ENCODE results near the gene HBE1. TPM values are rescaled to one million over a fixed set of nuclear protein-coding genes. Genes with fewer than 3 reads are reported as not detected.
"Not testable (repeated sequence)": the region's sequence is repeated elsewhere in the genome, so short reads cannot be mapped to it uniquely, and the experiment has no call there.

The HBE1 gene
- not detected for total RNA-seq

GRCh38 chr11:5269715-5270147 is at the start of gene HBE1:
Gene HBE1 (minus strand): TSS chr11:5269945. CDS start chr11:5269890, 55 bp downstream.
- POLR2A ChIA-PET: no interaction called here
- no peak for DNase-seq
- Mint-ChIP-seq H3K9me3 (no peaks in the 10 kb centered on the region), H3K27me3 (peaks cover 10% of the 10 kb centered on the region), H3K36me3 (ENCODE audit: low read depth) (no peaks in the 10 kb centered on the region), H3K4me3 (no peak within 1 kb of the TSS), H3K4me1 (no peaks in the 10 kb centered on the region), H3K27ac (no peak within 1 kb of the TSS)
- CTCF ChIA-PET: no interaction called here

- Mint-ChIP-seq H3K27me3 (no peaks in the 10 kb centered on the region), H3K27ac (no peak overlapping the region), H3K4me1 (no peaks in the 10 kb centered on the region), H3K4me3 (no peak overlapping the region), H3K9me3 (no peaks in the 10 kb centered on the region), H3K36me3 (ENCODE audit: low read depth) (no peaks in the 10 kb centered on the region)
- ChIA-PET CTCF (no interaction called here), POLR2A (no interaction called here)
- DNase-seq: no peak
Measured at GRCh38 chr11:5317292-5317691, 47.5 kb upstream of the HBE1 start.

DNA sequence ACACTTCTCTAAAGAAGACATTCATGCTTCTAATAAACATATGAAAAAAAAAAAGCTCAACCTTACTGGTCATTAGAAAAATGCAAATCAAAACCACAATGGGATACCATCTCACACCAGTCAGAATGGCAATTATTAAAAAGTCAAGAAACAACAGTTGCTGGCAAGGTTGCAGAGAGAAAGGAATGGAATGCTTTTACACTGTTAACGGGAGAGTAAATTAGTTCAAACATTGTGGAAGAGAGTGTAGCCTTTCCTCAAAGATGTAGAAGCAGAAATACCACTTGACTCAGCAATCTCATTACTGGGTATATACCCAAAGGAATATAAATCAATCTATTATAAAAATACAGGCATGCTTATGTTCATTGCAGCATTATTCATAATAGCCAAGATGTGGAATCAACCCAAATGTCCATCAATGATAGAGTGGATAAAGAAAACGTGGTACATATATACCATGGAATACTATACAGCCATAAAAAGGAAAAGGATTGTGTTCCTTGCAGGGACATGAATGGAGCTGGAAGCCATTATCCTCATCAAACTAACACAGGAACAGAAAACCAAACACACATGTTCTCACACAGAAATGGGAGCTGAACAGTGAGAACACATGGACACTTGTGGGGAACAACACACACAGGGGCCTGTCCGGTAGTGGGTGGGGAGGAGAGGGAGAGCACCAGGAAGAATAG is 43.7 kb upstream of the HBE1 start:
- POLR2A ChIA-PET; H3K9me3 Mint-ChIP-seq; H3K4me1 Mint-ChIP-seq; H3K36me3 Mint-ChIP-seq (ENCODE audit: low read depth); CTCF ChIA-PET; H3K27ac Mint-ChIP-seq; H3K4me3 Mint-ChIP-seq; DNase-seq; H3K27me3 Mint-ChIP-seq: not testable (repeated sequence)

DNA sequence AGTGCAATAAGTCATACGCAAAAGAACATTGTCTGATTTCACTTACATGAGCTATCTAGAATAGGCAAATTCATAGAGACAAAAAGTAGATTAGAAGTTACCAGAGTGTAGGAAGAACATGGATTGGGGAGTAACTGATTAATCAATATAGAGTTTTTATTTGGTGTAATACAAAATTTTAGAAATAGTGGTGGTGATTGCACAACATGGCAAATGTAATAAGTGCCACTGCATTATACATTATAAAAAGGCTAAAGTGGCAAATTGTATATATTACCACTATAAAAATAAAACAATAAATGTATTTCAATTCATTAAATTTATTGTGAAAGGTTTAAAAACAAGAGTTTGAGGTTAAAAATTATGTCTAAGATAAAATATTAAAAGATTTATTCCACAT is 40.7 kb upstream of the HBE1 start:
- no peak for DNase-seq
- POLR2A ChIA-PET: no interaction called here
- no peak overlapping the region for H3K4me3 Mint-ChIP-seq
- CTCF ChIA-PET: no interaction called here
- peaks cover 2% of the 10 kb centered on the region for H3K27me3 Mint-ChIP-seq
- H3K36me3 Mint-ChIP-seq (ENCODE audit: low read depth): no peaks in the 10 kb centered on the region
- no peaks in the 10 kb centered on the region for H3K4me1 Mint-ChIP-seq
- H3K27ac Mint-ChIP-seq: no peak overlapping the region
- no peaks in the 10 kb centered on the region for H3K9me3 Mint-ChIP-seq

- Mint-ChIP-seq H3K27ac (no peak overlapping the region), H3K36me3 (ENCODE audit: low read depth) (no peaks in the 10 kb centered on the region), H3K9me3 (no peaks in the 10 kb centered on the region), H3K4me1 (no peaks in the 10 kb centered on the region), H3K4me3 (no peak overlapping the region), H3K27me3 (peaks cover 2% of the 10 kb centered on the region)
- POLR2A ChIA-PET: no interaction called here
- CTCF ChIA-PET: no interaction called here
- DNase-seq: no peak
Measured at GRCh38 chr11:5307256-5308019, 37.7 kb upstream of the HBE1 start.

DNA sequence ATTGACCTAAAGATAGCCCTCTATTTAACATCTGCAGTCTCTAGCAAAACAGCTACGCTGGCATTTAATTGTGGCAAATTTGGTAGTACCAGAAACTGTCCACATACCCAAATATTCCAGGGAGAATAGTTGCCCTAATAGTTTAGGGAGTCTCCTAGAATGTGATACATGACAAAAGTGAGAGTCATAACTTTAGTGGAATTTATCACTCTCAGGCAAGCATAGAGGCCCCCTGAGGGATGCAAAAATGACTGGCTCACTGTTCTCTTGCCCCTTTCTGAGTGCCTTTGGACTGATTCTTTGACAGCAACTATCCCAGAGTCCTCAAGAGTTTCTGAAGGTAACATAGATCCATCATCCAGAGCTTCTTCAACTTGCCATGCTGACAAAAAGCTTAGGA is 34.3 kb upstream of the HBE1 start:
- Mint-ChIP-seq H3K4me3 (no peak overlapping the region), H3K4me1 (no peaks in the 10 kb centered on the region), H3K36me3 (ENCODE audit: low read depth) (no peaks in the 10 kb centered on the region), H3K27me3 (no peaks in the 10 kb centered on the region), H3K9me3 (no peaks in the 10 kb centered on the region), H3K27ac (no peak overlapping the region)
- ChIA-PET CTCF (no interaction called here), POLR2A (no interaction called here)
- no peak for DNase-seq

GRCh38 chr11:5303626-5304025 is 33.9 kb upstream of the HBE1 start:
- Mint-ChIP-seq H3K4me3 (no peak overlapping the region), H3K27me3 (no peaks in the 10 kb centered on the region), H3K27ac (no peak overlapping the region), H3K4me1 (no peaks in the 10 kb centered on the region), H3K9me3 (no peaks in the 10 kb centered on the region), H3K36me3 (ENCODE audit: low read depth) (no peaks in the 10 kb centered on the region)
- POLR2A ChIA-PET: no interaction called here
- no peak for DNase-seq
- CTCF ChIA-PET: no interaction called here

GRCh38 chr11:5301846-5302245 is 32.1 kb upstream of the HBE1 start, which contains the start of gene OR51B4:
Gene OR51B4 (minus strand): TSS chr11:5301946. CDS start chr11:5301946, 0 bp downstream.
- no peaks in the 10 kb centered on the region for H3K27me3 Mint-ChIP-seq
- POLR2A ChIA-PET: no interaction called here
- no peak within 1 kb of the TSS for H3K27ac Mint-ChIP-seq
- DNase-seq: no peak
- no peaks in the 10 kb centered on the region for H3K9me3 Mint-ChIP-seq
- CTCF ChIA-PET: no interaction called here
- no peaks in the 10 kb centered on the region for H3K36me3 Mint-ChIP-seq (ENCODE audit: low read depth)
- no peaks in the 10 kb centered on the region for H3K4me1 Mint-ChIP-seq
- no peak within 1 kb of the TSS for H3K4me3 Mint-ChIP-seq

DNA sequence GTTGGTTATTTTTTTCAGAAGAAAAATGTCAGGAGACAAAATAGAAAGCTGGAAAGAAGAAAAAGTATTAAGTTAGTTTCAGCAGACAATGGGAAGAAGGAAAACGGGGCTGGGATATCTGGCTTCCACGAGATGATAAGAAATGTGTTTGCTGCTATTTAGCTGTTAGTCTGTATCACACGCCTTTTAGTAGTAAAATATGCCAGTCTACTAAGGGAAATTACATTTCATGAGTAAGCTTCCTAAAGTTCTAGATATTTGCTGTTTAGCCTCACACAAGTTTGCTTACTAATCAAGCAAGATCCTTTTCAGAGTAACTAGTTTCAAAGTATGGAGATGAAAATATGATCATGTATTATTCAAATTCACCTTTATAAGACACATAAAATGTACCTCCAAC is 30.5 kb upstream of the HBE1 start:
- no peaks in the 10 kb centered on the region for H3K4me1 Mint-ChIP-seq
- ChIA-PET POLR2A (no interaction called here), CTCF (no interaction called here)
- H3K27ac Mint-ChIP-seq: no peak overlapping the region
- no peaks in the 10 kb centered on the region for H3K27me3 Mint-ChIP-seq
- H3K9me3 Mint-ChIP-seq: no peaks in the 10 kb centered on the region
- no peak for DNase-seq
- no peak overlapping the region for H3K4me3 Mint-ChIP-seq
- no peaks in the 10 kb centered on the region for H3K36me3 Mint-ChIP-seq (ENCODE audit: low read depth)

GRCh38 chr11:5298451-5298850 is 28.7 kb upstream of the HBE1 start:
- ChIA-PET POLR2A (no interaction called here), CTCF (no interaction called here)
- no peaks in the 10 kb centered on the region for H3K36me3 Mint-ChIP-seq (ENCODE audit: low read depth)
- DNase-seq: no peak
- no peaks in the 10 kb centered on the region for H3K4me1 Mint-ChIP-seq
- no peaks in the 10 kb centered on the region for H3K9me3 Mint-ChIP-seq
- no peak overlapping the region for H3K27ac Mint-ChIP-seq
- no peak overlapping the region for H3K4me3 Mint-ChIP-seq
- no peaks in the 10 kb centered on the region for H3K27me3 Mint-ChIP-seq

GRCh38 chr11:5297721-5298323 is 28.1 kb upstream of the HBE1 start:
- Mint-ChIP-seq H3K27me3 (no peaks in the 10 kb centered on the region), H3K4me3 (no peak overlapping the region), H3K4me1 (no peaks in the 10 kb centered on the region), H3K36me3 (ENCODE audit: low read depth) (no peaks in the 10 kb centered on the region), H3K9me3 (no peaks in the 10 kb centered on the region), H3K27ac (no peak overlapping the region)
- ChIA-PET POLR2A (no interaction called here), CTCF (no interaction called here)
- no peak for DNase-seq

- H3K9me3 Mint-ChIP-seq; POLR2A ChIA-PET; H3K27ac Mint-ChIP-seq; DNase-seq; H3K36me3 Mint-ChIP-seq (ENCODE audit: low read depth); H3K27me3 Mint-ChIP-seq; H3K4me3 Mint-ChIP-seq; CTCF ChIA-PET; H3K4me1 Mint-ChIP-seq: not testable (repeated sequence)
Measured at GRCh38 chr11:5294342-5294995, 24.7 kb upstream of the HBE1 start.

DNA sequence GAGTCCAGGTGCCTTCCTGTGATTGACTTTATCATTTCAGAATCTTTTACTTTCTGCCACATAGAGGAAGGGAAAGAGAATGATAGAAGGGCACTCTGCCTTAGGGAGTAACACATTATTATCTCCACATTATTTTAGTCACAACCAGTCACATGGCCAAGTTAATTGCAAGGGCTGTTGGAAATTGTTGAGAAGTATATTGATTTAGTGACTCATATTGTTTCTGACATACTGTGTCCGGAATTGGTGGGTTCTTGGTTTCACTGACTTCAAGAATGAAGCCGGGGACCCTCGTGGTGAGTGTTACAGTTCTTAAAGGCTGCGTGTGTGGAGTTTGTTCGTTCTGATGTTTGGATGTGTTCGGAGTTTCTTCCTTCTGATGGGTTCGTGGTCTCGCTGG is 23.3 kb upstream of the HBE1 start:
- H3K27ac Mint-ChIP-seq: no peak overlapping the region
- no peaks in the 10 kb centered on the region for H3K9me3 Mint-ChIP-seq
- no peak for DNase-seq
- no peak overlapping the region for H3K4me3 Mint-ChIP-seq
- H3K27me3 Mint-ChIP-seq: no peaks in the 10 kb centered on the region
- ChIA-PET POLR2A (no interaction called here), CTCF (no interaction called here)
- H3K4me1 Mint-ChIP-seq: no peaks in the 10 kb centered on the region
- H3K36me3 Mint-ChIP-seq (ENCODE audit: low read depth): no peaks in the 10 kb centered on the region

All from activated CD4-positive, alpha-beta T cell treated with anti-CD3 and anti-CD28 coated beads, Interleukin-2, amount 10 ng/mL, durations not matched to agents 7 days and 5 days (primary cell).